Stimulated activated CD8-positive, alpha-beta memory T cell treated with anti-CD3 and anti-CD28 coated beads, Interleukin-2, amount 100 ng/mL, for 1 hour (primary cell): ENCODE data around the gene CACNA1D.
A peak's percentile ranks its signal among the peaks of the same experiment; 100 is the strongest.

Source experiments
- DNase-seq, 2 donors: peaks; one replicate each; pipeline ENCODE4 v3.0.0-alpha.2; 2020; ENCODE audit warnings: low read depth in 2 of 2

Gene CACNA1D

DNA sequence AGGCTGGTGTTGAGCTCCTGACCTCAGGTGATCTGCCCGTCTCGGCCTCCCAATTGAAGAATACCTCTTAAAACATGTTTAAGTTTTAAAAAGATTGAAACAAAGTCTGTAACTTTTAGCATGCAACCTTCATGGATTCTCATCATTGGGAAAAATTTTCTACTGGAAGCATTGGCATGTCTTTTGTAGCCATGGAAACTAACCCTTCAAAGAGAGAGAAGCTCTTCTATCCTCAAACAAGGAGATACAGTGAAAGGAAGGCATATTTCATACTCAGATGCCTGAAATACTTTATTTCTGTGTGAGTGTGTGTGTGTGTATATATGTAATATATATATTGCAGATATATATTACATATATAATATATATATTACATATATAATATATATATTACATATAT is 196.9 kb downstream of the CACNA1D start:
- DNase-seq, result no peak

DNA sequence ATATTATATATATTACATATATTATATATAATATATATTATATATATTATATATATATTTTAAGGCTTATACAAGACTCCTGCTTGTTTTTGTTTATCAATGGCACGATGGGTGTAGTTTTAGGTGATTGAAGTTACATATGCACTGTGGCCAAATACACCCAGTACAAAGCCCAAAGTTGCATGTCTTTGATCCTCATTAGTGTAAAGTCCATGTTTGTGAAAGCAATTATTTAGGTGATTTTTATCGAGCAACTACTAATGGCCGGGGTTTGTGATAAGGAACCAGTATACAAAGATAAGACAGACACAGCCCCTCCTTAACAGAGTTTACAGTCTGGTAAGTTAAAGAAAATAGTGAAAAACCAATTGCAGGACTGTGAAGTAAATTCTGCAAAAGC is 197.5 kb downstream of the CACNA1D start:
- no peak for DNase-seq

DNA sequence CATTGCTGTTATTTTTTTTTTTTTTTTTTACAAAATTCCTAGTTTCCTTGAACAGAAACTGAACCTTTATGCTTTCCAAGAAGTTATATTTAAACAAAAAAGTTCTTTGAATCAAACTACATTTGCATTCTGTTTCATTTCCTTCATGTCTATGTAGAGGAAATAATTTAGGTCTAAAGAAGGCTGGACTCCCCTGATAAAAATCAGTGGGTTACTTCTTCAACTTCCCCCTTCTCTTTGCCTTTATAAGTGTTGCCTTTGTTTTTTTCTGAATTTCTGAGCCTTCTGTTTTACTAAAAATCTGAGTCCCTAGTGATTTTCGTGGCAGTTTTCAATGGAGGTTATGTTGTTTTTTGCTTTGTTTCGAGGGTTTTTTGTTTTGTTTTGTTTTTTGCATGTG is 199.0 kb downstream of the CACNA1D start:
- DNase-seq, result no peak

GRCh38 chr3:53694046-53694445 is 199.6 kb downstream of the CACNA1D start:
- no peak for DNase-seq

DNA sequence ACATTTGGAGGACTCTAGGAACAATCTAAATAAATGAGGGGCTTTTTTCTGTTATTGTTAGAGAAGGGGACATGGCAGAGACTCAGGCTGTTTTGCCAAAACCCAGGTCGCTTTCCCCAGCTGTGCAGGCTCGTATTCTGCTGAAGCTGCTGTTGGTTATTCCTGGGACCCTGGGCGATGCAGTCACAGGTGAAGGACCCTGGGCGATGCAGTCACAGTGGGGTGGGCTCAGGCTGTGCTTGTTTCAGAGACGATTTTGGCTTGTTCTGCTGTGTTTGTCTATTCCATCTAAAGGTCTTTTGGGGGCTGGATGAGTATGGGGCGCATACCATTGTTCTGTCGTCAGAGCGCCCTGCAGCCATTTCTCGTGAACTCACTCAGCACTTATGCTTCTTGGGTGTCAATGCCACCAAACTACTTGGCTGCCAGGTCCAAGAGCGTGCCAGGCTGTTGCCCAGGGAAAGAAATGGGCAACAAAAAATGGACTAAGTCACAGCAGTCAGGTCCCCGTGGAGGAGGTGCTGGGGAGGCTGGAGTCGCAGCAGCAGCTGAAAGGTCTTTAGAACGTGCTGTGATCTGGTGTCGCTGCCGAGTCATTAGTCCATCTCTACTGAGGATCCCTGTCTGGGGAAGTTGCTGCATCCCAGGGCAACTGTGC is 200.4 kb downstream of the CACNA1D start:
- DNase-seq, result no peak

GRCh38 chr3:53695324-53695690 is 200.9 kb downstream of the CACNA1D start:
- DNase-seq, result no peak

GRCh38 chr3:53696401-53697172 is 202.2 kb downstream of the CACNA1D start:
- no peak for DNase-seq

GRCh38 chr3:53700441-53700840 is 206.0 kb downstream of the CACNA1D start:
- no peak for DNase-seq

- no peak for DNase-seq
Measured at GRCh38 chr3:53702776-53703530, 208.5 kb downstream of the CACNA1D start.

DNA sequence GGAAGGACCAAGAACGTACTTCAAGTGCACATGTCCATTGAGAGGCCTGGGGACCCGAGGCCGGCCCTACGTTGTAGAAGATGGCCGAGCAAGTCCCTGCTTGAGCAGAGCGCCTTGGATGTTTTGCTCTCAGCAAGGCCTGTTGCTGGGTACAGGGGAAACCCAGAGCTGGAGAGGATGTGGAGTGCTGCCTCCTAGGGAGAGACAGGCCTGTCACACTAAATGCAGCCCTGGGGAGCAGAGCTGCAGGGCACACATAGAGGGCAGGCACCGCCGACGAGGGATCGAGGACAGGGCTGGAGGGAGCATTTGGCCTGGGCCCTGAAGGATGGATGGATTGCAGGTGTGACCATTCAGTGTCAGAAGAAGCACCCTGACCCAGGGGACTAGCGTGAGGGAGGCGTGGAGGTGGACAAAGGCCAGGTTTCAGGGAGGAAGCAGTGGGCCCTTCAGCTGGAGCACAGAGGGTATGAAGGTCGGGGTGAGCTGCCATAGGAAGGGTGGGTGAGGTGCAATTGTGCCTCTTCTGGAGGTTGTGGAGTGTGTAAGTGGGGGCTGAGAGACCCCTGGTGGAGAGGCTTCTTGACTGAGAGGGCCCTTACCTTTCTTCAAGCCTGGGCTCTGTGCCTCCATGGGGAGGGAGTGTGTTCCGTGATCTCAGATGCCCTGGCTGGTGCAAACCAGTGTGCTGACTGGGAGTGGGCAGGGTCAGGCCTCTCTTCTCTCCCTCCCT is 209.4 kb downstream of the CACNA1D start:
- DNase-seq, result no peak

DNA sequence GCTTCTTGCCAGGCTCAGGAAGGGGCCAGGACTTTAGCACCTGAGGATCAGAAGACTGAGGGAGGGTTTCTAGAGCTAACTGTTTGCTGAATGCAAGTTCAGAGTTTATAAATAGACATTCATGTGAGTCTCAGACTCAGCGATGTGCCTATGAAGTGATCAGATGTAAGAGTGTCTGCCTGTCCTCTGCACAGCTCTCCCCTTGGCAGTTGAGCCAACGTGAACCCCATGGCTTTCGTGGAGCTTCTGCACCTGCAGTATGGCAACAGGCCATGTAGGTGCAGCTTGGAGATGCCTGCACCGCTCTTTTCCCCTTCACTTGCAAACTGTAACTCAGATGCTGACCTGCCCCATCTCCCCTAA is 209.9 kb downstream of the CACNA1D start:
- no peak for DNase-seq

DNA sequence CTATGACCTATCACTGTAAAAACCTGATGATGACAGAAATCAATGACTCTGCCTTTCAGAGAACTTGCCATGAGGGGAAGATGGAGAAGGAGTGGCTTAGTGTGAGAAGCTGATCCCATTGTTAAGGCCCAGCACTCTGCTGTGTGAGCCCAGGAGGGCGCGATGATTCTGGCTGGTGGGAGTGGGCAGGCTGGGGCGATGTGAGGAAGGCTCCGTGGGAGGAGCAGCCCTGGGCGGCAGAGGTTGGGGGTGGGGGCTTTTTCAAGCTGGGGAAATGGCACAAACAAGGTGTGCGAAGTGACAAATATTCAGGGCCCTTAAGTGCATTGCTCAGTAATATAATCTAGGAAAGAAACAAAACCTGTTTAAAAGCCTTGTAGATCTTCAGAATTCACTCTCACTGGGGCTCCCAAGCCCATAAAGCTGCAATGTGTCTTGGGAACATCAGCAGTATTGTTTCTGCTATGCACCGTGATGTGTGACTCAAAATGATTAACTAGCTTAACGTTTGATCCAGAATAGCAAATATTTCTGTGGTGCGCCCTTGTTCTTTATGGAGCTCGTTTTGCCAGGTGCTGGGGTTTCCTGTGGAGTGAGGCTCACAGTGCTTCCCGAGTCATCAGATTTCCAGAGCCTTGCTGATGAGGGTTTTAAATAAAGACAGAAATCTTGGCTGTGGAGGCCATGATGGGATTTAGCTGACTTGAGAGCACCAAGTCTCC is 210.8 kb downstream of the CACNA1D start:
- no peak for DNase-seq

- DNase-seq, result no peak
Measured at GRCh38 chr3:53705774-53706173, 211.4 kb downstream of the CACNA1D start.

- DNase-seq, result no peak
Measured at GRCh38 chr3:53707222-53707621, 212.8 kb downstream of the CACNA1D start.

GRCh38 chr3:53708001-53708621 is 213.7 kb downstream of the CACNA1D start:
- DNase-seq, result no peak

DNA sequence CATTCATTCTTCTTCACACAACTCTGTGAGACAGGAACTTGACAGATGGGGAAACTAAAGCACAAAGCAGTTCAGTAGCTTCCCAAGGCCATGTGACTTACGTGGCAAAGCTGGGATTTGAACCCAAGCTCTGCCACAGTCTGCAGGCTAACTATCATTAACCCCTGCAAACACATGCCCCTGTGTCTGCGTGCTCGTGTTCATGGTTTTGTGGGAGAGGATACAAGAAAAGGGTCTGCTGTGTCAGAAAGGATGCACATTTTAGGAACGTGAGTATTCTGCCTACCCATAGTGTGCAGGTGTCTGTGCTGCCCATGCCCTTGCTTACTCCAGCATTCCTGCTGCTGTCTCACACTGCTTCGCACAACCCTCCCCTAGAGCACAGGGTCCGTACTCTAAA is 214.8 kb downstream of the CACNA1D start:
- no peak for DNase-seq

DNA sequence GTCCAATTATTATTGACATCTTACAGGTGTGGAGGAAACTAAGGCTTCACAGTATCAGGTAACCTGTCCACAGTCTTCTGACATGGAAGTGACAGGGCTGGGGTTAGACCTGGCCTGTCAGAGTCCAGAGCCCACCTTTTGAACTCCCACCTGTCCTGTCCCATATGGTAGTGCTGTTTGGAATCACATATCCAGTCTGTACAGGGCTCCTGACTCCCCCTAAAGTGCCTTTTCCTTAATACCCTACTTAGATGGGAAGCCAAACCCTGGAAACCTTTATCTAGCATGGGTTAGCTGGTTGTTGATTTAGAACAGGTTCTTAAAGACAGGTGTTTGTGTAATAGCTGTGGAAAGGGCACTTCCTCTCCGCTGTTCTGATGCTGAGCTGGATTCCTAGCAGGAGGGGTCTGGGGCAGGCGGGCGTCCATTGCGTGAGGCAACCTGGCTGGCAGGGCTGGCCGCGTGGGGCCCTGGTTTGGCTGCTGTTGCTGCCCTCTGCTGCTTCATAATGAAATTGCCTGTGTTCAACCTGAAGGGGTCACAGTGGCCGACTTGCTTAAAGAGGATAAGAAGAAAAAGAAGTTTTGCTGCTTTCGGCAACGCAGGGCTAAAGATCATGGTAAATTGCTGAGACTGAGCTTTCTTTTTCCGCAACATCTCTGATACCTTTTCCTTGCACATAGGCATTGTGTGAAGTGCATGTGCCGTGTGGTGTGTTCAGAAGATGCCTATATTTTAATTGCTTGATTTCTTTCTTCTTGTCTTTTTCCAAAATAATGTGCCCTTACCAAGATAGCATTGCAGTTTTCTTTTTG is 215.7 kb downstream of the CACNA1D start:
- DNase-seq, result peak in 1 of 2 donors; percentile 33

DNA sequence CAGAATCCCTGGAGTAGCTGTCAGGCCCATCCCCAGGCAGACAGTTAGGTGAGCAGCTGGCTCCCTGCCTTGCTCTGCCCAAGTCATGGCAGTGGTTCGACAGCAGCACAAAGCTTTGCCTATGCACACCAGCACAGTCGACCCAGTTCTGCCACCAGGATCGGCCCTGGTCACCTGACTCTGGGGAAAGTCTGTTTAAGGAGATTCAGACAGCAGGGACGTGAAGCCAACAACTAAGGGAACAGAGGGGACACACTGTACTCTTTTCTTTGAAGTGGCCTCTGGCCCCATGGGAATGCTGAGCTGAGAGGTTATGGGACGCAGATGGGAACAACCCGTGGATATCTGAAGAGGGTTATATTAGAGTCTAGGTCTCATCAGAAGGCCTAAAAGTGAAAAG is 217.0 kb downstream of the CACNA1D start:
- no peak for DNase-seq

DNA sequence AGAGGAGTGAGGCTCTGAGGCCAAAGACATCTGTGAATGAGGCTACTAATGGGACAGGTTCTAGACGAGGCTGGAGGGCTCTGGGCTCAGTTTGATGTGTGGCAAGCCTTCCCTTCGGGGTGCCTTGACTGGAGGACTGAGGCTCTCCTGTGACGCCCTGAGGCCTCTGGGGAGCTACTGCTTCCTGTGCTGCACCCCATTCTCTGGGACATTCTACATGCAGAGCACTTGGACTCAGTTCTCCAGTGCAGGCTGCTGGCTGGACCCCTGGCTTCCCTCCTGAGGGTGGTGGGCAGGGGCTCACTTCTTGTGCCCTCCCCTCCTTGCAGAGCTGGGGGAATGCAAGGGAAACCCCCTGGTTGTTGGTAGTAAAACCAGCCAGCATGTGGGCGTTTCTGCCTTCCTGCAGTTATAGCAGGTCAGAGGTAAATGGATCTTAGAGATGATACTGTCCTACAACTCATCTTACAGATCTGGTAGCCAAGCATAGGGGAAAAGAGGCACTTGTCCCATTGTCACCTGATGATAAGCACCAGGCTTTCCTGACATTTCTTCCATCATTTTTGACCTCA is 218.5 kb downstream of the CACNA1D start:
- no peak for DNase-seq

- DNase-seq, result no peak
Measured at GRCh38 chr3:53713626-53714025, 219.2 kb downstream of the CACNA1D start.
